HK-2 (cell line): Measurements from ENCODE around the gene SCMH1.
"Not testable (repeated sequence)": the region's sequence is repeated elsewhere in the genome, so short reads cannot be mapped to it uniquely, and the experiment has no call there.

Source experiments
- DNase-seq: peaks from one replicate; pipeline ENCODE4 v3.0.0-alpha.2; 2018; ENCODE audit not compliant: unreplicated experiment

The SCMH1 gene

DNA sequence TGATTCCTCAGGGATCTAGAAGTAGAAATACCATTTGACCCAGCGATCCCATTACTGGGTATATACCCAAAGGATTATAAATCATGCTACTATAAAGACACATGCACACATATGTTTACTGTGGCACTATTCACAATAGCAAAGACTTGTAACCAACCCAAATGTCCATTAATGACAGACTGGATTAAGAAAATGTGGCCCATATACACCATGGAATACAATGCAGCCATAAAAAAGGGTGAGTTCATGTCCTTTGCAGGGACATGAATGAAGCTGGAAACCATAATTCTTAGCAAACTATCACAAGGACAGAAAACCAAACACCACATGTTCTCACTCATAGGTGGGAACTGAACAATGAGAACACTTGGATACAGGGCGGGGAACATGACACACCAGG is 30.5 kb downstream of the SCMH1 start:
- DNase-seq: not testable (repeated sequence)

GRCh38 chr1:41207053-41207452 is 35.1 kb downstream of the SCMH1 start:
- not testable (repeated sequence) for DNase-seq

DNA sequence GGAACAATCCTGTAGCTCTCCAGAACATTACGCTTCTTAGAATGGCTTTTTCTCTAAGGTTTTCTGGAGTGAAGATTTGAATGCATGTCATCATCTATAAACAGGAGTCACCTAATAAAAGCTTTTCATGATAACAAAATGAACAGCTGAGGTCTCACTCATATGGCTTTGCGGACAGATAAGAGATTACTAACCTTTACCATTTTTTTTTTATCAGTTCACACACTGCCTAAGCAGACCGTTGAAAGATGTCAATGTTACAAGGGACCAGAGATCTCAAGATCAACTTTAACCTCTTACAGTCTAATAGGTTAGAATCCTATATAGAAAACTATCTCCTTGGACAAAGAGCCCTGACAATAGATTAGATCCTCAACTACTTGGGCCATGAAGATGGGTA is 41.4 kb downstream of the SCMH1 start:
- no peak for DNase-seq

- no peak for DNase-seq
Measured at GRCh38 chr1:41199375-41199774, 42.7 kb downstream of the SCMH1 start.

DNA sequence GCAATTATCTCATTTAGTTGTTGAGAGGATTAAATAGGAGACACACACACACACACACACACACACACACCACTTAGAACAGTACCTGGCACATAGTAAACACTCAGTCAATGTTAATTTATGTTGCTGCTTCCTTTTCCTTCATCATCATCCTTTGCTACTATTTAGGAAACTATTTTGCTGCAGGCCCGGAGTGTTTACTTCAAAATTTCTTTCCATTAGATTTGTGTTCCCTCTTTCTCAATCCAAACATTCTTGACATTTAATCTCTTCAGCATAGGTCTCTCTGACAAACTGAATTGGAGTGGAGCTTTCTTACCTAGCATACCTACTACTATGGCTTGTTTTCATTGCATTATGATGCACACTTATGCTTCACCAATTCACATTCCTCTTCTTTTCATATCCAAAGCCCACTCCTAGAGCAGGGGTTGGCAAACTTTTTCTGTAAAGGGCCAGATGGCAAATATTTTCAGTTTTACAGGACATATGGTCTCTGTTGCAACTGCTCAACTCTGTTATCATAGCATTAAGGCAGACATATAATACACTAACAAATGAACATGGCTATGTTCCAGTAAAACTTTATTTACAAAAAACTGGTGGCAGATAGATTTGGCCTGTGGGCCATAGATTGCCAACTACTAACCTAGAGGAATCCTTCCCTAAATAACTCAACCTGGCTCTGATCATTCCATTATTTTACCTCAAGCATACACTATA is 49.5 kb downstream of the SCMH1 start:
- DNase-seq: no peak

DNA sequence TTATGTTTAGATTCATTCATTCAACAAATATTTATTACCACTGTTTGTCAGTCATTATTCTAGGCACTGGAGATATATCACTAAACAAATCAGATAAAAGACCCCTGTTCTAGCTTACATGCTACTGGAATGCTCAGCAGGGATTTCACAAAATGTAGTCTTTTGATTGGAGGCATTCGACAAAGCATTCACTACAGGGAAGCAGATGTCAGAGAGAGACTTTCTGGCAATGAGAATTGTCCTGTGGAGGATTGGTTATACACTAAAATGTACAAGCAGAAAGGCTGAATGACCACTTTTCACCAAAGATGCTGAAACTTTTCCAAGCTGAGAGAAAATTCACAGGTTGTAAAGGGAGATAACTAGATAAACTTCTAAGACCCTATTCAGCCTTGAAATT is 57.7 kb downstream of the SCMH1 start:
- no peak for DNase-seq

DNA sequence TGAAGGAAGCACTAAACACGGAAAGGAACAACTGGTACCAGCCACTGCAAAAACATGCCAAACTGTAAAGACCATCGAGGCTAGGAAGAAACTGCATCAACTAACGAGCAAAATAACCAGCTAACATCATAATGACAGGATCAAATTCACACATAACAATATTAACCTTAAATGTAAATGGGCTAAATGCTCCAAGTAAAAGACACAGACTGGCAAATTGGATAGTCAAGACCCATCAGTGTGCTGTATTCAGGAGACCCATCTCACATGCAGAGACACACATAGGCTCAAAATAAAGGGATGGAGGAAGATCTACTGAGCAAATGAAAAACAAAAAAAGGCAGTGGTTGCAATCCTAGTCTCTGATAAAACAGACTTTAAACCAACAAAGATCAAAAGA is 63.9 kb downstream of the SCMH1 start:
- not testable (repeated sequence) for DNase-seq

GRCh38 chr1:41175546-41175945 is 66.6 kb downstream of the SCMH1 start:
- no peak for DNase-seq

- DNase-seq: no peak
Measured at GRCh38 chr1:41174170-41174569, 67.9 kb downstream of the SCMH1 start.

- DNase-seq: no peak
Measured at GRCh38 chr1:41173651-41174050, 68.5 kb downstream of the SCMH1 start.

DNA sequence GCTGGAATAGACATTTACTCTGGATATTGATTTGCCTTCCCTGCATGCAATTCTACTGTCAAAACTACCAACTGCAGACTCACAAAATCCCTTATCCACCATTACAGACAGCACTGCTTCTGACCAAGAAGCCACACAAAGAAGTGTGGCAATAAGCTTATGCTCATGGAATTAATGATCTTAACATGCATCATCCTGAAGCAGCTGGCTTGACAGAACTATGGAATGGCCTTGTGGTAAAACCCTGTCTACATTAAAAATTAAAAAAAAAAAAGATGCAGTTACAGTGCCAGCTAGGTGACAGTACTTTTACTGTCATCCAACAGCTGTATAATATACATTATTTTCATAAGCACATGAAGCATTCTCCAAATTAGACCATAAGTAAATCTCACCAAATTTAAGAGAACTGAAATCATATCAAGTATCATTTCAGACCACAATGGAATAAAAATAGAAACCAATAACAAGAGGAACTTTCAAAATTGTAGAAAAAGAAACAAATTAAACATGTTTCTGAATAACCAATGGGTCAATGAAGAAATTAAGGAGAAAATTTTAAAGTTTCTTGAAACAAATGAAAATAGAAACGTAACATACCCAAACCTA is 70.7 kb downstream of the SCMH1 start:
- no peak for DNase-seq

GRCh38 chr1:41169799-41170180 is 72.3 kb downstream of the SCMH1 start:
- DNase-seq: no peak

DNA sequence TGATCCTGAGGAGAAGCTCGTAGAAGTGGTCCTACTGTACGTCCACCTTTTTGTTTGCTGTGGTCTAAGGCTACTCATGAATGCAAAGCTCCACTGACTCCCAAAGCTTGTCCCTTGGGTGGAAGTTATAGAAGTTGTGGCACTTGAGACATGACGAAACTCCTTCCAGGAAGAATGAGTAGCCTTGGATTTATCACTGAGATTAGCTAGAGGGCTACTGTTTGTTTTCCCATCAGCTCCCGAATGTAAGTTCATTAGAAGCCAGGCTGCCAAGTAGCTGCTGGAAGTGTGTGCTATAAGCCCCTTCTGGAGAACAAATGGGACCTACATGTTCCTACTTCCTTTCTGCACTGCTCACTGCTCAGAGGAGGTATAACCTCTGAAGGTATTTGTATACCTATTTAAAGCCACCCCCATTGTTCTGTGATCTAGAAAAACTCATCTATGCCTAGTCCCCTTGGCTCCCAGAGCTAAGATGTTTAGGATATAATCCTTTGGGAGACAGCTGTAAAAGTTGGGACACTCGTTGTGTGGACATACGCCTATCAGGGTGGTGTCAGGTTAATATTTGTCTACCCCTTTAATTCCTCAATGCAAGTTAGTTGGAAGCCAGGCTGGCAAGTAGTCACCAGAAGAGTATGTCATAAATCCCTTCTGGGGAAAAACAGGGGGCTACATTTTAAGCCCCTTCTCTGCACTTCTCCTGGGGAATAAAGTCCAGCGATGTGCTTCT is 72.9 kb downstream of the SCMH1 start:
- no peak for DNase-seq

DNA sequence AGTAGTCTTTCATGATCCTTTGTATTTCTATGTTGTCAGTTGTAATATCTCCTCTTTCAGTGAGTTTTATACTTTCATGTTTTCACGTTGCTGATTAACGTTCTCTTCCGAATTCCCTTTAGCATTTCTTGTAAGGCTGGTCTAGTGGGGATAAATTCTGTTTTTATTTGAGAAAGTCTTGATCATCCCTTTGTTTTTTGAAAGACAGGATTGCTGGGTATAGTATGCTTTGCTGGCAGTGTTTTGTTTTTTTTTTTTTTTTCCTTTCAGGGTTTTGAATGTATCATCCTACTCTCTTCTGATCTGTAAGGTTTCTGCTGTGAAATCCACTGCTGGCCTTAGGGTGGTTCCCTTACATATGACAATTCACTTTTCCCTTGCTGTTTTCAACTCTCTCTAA is 74.4 kb downstream of the SCMH1 start:
- DNase-seq: no peak

GRCh38 chr1:41164727-41165126 is 77.4 kb downstream of the SCMH1 start:
- no peak for DNase-seq

DNA sequence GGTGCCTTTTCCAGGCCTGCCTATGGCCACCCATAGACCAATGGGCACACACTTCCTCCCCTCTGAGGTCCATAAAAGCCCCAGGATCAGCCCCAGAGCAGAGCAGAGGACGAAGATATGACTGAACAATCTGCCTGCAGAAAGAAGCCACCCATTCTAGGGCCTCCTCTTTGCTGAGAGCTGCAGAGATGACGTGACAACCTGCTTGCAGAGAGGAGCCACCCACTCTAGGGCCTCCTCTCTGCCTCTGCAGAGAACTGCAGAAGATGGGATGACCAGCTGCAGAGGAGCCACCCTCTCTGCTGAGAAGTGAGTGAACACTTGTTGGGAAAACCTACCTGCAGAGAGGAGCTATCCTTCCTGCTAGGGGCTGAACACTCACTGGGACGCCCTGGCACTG is 79.7 kb downstream of the SCMH1 start:
- no peak for DNase-seq

DNA sequence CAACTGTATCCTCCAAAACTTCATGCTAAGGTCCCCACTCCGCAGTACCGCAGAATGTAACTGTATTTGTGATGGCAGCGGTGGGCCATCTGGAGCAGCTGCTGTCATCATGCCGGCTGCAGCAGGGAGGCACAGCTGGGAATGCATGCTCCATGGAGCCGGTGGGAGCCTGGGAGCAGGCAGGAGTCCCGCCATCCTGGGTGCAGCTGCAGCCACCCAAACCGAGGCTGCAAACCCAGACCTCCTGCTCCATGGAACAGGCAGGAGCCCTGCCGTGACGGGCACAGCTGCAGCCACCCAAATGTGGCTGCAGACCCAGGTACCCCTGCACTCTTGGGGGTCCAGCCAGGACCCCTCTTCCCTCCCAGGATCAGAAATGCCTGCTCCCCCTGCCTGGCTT is 80.3 kb downstream of the SCMH1 start:
- no peak for DNase-seq

DNA sequence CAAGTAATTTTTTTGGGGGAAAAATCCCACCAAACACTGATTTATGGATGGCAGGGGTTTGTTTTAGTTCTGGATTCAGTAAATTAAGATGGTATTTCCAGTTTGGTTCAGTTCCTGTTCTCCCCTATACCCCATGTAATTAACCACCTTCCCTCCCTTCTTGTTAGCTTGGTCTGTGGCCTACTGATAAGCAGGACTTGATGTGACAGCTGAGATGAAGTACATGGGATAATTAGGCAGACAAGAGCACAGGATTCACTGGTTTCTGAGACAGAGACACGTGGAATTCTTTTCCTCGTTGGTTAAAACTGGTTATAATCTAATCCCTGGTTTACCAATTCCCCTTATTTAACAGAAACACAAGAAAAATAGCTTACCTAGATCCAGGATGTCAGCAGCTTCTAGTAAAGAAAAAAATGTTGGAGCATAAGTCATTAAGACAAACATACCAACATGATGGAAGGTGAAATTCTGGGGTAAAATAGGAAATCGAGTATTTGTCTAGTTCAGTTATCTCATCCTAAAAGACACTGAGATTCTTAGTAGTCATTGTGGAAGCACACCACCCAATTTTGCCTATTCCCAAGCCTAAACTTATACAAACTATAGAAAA is 81.5 kb downstream of the SCMH1 start:
- DNase-seq: no peak

DNA sequence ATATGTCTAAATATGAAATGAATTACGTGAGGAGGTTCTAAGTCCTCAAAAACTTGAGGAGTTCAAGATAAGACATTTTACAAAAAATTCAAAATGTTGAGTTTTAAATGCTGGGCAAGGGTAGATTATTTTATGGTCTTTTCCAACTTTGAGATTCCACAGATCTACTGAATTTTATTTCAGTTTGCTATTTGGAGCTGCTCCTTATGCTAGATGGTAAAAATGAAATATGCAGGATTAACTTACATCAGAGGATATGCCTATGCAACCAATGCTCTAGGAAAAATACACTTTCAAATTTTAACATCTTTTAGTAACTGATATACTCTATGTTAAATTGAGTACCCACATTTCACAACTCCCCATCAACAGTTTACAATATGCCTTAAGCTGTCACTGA is 83.1 kb downstream of the SCMH1 start:
- no peak for DNase-seq

- DNase-seq: no peak
Measured at GRCh38 chr1:41158147-41158875, 83.8 kb downstream of the SCMH1 start.

GRCh38 chr1:41155105-41155504 is 87.0 kb downstream of the SCMH1 start:
- no peak for DNase-seq

DNA sequence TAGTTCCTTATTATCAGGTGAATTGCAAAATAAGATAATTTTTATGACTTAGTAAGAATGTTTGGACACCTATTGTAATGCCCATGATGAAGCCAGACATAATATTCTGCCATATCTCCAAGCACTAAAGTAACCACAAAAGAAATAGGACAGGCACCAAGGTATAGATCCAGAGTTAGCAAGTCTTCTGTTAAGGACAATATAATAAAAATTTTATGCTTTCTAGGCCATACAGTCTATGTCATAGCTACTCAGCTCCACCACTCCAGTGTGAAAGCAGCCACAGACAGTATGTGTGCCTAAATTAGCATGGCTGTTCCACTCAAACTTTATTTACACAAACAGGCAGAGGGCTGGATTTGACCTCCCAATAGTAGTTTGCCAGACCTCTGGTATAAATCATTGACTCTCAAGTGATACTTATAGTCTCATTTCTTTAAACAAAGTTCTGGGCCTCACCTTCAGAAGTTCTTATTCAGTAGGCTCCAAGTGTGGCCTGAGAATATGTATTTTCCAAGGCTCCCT is 88.3 kb downstream of the SCMH1 start:
- no peak for DNase-seq
